NCI-H1092 treated with DMSO at 0.1 percent for 48 hours (cell line): Measurements from ENCODE around the gene PPP1R12C.

Source experiments
- DNase-seq: peaks from one replicate; lab custom pipeline; 2025; lab: John Stamatoyannopoulos, UW

The PPP1R12C gene

DNA sequence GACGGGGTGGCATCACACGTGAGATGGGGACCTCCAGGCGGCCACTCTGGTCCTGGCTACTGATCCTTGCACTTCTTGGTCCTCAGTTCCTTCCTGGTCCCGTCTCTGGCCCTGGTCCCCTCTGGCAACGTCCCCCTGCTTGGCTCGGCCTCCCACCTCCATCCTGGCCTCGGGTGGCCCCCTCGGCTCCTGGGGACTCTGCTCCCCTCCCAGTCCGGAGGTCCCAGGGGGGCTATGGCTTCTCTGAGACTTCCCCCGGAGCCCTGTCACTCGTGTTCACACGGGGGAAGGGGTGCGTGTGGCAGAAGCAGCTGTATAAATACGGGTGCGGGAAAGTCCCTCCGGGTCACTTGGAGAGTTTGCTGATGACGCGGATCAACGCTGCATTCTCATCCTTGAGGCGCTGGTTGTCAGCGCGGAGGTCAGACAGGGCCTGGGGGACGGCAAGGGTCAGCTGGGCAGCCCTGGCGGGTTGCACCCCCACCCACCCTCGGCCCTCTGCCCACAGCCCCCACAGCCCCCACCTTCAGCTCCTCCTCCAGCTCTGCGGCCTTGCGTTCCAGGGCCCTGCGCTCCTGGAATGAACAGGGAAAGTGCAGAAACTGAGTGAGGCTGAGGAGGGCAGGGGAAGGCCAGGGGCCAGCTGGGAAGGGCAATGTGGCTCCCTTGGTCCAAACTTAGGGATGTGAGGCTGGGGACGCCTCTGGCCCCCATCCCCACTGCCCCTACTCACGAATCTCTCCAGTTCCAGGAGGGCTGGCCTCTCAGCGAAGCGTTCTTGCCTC is 26.1 kb downstream of the PPP1R12C start:
- DNase-seq: no peak

DNA sequence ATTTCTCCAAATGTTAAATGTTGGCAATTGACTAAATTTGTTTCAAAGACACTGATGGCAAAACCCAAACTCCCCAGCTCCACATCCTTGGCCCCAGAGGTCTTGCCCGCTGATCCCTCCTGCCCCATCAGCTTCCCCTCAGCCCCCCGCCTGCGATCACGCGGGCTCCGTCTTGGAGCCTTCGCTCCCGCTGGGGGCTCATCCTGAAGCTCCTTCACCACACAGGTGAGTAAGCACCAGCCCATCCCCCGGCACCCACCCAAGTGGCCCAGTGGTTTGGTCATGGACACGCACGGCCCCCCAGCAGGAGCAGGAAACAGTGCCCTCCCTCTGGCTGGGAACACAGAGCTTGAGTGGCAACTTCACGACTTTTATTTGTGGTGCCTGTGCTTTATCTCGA is 26.9 kb downstream of the PPP1R12C start:
- DNase-seq: no peak

DNA sequence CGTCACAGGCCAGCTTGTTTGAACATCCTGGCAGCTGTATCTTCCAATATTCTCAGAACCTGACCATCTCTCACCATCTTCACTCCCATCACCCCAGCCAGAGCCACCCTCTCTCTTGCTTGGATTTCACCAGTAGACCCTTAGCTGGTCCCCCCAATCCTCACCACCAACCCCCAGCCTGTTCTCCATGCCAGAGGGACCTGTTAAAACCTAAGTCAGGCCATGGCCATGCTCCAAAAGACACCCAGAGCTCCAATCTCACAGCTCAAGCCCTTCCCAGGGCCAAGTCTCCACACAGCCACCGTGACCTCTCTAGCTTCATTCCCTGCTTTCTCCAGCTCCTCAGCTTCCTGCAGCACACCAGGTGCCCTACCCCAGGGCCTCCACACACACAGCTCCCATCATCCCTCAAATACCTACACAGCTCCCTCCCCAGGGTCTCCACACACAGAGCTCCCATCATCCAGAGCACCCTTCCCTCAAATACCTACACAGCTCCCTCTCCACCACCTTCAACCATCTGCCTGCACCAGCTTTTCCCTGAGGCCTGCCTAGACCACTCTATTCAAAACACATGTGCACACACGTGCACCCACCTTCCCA is 28.0 kb downstream of the PPP1R12C start:
- no peak for DNase-seq

DNA sequence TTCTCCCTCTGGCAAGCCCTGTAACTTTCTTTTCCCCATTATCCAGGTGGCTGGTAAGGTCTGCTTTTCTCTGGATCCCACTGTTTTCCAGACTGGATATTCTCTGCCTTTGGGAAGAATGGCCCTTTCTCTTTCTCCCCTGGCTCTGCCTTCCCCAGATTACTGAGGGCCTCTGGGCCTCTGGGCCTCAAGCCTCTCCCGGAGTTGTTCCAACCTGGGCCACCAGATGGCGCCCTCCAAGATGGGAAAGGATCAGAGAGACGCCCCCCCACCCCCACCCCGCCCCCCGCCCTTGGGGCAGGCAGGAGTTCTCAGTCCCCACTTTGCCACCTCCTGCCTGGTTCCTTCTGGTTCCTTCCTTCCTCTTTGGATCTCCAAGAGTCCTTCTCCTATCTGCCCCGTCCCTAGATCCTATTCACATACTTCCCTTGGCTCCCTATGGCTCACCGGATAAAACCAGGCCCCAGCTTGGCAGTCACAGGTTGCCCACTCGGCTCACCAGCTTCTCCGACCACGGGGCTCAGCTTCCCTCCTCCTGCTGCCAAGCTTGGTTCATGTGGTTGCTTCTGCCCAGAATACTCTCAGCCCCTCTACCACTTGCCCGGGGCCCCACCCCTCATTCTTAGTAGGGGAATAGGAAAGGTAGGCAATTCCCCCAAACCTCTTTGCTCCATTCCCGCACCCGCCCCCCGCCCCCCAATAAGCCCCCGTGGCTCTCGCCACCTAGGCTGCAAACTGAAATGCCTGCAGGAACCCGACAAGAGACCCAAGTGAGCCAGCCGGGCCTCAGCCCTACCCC is 28.7 kb downstream of the PPP1R12C start:
- DNase-seq: no peak

DNA sequence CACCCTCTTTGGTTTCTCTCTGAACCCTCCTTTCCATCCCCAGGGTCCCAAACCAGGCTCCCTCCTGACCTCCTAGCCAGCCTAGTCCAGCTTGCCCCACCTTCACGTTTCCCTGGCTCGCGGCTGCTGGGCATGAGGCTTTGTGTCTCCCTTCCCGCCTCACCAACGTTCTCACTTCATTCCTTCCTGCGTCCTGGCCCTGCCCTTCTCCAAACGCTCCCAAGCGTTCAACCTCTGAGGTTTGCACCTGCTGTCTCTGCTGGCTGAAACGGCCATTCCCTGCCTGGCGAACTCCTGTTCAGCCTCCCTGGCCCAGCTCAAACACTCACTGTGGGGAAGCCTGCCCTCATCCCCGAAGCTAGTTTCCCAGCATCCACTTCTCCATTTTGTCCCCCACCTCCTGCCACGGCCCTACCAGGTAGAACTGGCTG is 29.4 kb downstream of the PPP1R12C start:
- DNase-seq: no peak

DNA sequence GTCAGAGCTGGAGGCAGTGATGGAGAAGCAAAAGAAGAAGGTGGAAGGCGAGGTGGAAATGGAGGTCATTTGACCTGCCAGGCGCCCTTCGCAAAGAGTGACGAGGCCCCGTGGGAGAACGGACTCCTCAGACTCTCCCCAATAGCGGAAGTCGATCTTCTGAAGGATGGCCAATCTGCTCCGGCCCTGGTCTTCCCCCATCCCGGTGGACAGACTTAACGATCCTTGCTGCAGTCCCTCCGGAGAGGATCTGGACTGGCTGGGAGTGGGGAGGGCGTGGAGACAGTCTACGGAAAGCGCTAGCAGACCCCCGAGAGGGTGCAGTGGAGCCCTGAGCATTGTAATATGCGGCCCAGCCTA is 29.9 kb downstream of the PPP1R12C start:
- DNase-seq: no peak

DNA sequence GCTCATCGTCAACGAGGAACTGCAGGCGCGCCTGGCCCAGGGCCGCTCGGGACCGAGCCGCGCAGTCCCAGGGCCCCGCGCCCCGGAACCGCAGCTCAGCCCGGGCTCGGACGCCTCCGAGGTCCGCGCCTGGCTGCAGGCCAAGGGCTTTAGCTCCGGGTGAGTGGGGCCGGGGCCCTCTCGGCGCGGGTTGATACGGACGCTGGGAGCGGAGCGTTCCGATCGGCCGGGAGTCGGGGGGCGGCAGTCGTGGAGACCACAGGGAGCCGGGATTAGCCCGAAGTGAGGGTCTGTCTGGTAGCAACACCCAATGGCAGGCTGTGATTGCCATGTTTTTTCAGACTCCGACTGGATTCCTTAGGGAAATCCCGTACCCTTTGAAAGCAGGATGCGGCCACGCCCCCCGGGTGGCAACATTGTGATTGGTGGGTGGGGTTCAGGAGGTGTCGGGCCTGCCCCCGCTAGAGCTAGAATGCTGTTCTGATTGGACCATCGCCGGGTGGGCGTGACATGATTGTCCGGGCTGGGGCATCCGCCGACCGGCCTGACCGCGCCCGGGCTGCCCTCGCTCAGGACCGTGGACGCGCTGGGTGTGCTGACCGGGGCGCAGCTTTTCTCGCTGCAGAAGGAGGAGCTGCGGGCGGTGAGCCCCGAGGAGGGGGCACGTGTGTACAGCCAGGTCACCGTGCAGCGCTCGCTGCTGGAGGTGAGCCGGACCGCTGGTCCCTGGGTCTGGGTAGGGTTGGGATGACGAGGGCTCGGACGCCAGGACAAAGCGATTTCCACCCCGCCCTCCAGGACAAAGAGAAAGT is 30.5 kb downstream of the PPP1R12C start:
- DNase-seq: no peak

DNA sequence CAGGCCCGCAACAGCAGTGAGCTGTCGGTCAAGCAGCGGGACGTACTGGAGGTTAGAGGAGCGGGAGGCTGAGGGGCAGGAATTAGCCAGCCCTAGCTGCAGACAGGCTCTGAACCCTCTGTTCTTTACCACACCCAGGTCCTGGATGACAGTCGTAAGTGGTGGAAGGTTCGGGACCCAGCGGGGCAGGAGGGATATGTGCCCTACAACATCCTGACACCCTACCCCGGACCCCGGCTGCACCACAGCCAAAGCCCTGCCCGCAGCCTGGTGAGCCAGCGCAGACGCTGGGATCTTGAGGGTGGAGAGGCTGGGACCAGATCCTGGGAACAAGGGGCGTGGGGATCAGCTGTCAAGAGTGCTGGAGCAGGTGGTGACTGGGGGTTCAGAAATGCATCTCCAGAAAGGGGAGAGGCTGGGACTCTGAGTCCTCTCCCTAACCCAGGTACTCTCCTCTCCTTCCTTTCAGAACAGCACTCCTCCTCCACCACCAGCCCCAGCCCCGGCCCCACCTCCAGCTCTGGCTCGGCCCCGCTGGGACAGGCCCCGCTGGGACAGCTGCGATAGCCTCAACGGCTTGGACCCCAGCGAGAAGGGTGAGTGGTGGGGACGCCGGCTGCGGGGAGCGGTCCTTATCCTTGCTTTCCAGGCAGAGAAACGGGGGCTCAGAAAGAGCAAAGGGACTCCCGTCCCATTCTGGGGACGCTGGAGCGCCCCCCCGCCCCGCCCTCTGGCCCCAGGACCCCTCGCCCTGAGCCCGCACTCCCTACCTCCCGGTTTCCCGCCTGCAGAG is 31.3 kb downstream of the PPP1R12C start:
- no peak for DNase-seq

DNA sequence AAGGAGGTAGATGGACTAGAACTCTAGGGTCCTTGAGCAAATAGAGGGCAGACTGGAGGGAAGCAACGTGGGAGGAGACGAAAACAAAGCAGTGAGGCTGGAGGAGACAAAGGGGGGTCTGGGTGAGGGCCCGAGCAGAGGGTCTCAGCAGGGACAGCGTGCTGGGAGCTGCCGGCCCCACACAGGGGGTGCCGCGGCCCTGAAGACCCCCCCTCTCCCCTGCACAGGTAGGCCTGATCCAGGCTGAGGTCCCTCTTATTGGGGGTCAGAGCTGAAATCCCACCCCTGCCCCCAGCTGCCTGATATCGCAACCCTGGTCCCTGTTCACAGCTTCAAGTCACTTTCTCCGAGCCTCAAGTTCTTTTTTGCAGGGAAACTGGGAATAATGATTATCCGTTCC is 33.0 kb downstream of the PPP1R12C start:
- DNase-seq: no peak

DNA sequence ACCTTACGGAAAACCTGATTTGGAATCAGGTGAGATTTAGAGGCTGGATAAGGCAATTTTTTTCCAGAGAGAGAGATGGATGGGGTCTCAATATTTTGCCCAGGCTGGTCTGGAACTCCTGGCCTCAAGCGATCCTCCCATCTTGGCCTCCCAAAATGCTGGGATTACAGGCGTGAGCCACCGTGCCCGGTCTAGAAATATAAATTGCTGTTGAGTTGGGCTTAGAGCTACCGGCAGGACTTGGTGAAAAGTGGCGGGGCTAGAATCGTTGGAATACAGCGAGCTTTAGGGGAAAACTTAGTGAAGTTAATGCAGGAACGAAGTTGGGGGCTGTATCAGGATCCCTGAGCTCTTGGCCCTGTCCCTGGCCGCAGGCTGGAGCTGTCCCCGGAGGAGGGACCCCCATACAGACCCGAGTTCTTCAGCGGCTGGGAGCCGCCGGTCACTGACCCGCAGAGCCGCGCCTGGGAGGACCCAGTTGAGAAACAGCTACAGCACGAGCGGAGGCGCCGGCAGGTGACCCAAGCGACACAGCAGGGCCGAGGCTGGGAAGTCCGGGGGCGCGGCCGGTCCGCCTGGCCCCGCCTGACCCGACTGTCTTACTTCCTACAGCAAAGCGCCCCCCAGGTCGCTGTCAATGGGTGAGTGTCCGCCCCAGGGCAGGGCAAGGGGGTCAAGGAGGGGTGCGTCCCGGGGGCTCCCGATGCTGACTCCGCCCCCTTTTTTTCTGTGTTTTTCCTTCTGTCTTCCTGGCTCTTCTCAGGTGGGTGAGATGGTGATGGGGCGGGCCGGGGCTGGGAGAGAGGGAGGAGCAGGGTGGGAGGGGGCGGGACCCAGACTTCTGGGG is 34.2 kb downstream of the PPP1R12C start:
- no peak for DNase-seq

DNA sequence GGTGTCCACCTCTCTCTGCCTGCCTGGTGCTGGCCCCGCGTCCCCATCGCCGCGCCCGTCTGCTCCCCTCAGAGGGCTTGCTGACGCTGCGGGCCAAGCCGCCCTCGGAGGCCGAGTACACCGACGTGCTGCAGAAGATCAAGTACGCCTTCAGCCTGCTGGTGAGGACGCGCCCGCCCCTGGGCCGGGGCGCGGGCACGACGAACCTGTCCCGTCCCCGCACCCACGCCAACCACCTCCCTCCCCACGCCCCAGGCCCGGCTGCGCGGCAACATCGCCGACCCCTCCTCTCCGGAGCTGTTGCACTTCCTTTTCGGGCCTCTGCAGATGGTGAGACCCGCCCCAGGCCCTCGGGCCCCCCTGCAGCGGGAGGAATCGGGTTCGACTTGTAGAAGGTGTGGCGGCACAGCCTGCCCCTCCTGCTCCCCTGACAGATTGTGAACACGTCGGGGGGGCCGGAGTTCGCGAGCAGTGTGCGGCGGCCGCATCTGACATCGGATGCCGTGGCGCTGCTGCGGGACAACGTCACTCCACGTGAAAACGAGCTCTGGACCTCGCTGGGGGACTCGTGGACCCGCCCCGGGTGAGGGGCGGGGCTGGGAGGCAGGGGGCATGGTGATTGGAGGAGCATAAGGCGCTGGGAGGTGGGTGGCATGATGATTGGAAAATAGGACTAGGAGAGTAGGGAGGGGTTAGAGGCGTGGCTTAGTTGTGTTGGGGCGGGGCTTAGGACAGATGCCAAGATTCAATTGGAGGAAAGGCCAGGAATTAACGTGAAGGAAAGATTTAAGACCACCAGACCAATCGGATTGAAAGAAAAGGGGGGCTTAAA is 35.2 kb downstream of the PPP1R12C start:
- no peak for DNase-seq

DNA sequence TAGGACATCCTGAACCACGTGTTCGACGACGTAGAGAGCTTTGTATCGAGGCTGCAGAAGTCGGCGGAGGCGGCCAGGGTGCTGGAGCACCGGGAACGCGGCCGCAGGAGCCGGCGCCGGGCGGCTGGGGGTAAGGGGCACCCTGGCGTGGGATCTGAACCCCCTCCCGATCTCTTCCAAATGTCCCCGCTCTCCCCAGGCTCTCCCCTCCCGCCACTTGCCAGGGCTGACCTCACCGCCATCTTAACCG is 35.7 kb downstream of the PPP1R12C start:
- no peak for DNase-seq

DNA sequence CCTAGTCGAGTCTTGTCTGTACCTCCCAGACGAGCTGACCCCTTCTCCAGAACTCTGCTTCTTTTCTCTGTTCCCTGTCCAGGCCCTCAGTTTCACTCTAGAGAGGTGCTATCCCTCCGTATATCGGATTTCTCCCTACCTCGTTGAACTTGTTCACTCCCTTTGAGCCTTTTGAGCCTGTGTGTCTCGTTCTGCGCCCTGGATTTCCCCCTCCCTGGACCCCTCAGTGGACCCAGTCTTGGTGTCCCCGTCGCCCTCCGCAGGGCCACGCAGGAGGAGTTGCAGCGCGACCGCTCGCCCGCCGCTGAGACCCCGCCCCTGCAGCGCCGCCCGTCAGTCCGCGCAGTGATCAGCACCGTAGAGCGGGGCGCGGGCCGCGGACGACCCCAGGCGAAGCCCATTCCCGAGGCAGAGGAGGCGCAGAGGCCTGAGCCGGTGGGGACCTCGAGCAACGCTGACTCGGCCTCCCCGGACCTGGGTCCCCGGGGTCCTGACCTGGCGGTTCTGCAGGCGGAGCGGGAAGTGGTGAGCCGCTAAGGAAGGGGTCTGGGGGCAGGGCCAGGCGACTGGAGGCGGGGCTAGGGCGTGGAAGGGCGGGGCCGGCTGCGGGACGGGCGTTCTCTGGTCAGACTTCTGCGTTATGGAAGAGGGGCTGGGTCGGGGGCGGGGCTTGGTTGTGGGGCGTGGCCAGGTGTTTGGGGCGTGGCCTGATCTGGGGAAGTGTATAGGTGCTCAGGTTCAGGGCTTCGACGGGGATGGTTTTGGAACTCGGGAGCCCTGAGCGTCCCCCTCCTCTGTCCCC is 36.3 kb downstream of the PPP1R12C start:
- peak; percentile 33 for DNase-seq

DNA sequence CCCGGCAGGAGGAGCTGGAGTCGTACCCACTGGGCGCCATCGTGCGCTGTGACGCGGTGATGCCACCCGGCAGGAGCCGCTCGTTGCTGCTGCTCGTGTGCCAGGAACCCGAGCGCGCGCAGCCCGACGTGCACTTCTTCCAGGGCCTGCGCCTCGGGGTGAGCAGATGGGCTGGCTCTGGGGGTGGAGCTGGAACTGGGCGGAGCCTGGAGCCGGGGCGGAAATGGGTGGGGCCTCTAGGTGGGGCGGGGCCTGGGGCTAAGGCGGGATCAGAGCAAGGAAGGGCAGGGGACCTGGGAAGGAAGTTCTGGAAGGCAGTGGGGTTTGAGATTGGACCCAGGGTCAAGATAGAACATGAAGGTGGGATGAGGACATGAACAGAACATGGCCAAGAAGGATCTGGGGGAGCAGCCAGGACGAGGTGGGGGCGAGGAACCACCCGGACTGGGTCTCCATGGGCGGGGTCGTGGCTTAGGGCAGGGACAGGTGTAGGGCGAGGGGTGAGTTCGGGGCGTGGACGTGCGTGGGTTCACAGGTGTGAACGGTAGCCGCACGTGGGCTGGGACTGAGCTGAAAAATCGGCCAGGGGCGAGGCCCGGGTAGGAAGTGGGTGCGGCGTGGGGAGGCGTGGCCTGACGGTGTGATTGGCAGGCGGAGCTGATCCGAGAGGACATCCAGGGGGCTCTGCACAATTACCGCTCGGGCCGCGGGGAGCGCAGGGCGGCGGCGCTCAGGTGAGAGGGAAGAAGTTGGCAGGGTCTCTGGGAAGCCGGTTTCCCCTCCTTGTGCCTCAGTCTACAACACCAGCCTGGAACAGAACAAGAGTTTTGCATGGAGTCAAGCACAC is 37.1 kb downstream of the PPP1R12C start:
- peak; percentile 55 for DNase-seq

DNA sequence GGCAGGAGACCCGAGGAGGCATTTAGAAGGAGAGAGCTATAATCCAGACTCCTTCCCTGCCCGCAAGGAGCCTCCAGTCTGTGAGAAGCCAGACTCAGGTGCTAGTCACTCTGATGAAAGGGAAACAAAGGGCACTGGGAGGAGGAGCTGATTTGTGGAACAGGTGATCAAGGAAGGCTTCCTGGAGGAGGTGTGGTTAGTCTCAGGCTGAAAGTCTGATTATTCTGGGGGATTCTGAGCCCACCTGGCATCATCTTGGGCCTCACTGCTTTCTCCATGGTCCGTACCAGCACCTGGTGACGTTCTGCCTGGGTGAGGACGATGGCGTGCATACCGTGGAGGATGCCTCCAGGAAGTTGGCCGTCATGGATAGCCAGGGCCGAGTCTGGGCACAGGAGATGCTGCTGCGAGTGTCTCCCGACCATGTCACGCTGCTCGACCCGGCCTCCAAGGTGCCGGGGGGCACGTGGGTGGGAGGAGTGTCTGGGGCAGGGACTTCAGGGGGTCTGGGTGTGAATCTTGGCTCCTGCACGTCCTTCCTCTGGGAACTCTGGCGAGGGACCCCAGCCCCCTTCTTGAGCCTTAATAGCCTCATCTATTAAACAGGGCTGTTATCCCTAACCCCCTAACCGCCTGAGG is 37.9 kb downstream of the PPP1R12C start:
- no peak for DNase-seq

DNA sequence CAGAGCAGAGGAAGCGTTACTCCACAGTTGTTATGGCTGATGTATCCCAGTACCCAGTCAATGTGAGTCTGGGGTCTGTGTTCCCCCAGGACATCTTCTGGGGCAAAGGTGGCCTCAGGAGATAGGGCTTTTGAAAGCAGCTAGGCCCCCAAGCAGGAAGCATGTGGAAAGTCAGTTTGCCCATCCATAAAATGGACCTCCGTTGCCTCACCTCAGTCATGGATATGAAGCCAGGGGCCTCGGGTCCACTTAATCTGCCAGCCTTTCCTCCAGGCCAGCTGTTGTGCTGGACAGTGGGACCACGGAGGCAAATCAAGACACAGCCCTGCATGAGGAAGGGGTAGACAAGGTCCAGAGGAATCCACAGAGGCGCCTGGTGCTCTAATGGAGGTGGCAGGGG is 38.4 kb downstream of the PPP1R12C start:
- DNase-seq: no peak

DNA sequence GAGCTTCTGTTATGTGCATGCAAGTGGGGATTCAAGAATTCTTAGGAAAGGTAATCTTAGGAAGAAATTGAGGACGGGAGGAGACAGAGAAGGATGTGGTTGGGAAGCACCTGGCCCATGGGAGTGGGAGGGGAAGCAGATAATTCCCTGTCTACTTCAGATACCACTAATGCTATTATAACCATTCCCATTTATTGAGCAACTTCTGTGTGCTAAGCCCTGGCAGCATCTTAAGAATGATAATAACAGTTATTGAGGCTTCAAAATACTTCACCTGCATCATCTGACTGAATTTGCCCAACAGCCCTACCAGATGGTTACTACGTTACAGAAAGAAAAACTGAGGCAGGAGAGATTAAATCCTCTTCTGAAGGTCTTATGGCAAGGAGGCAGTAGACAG is 40.3 kb downstream of the PPP1R12C start:
- no peak for DNase-seq

DNA sequence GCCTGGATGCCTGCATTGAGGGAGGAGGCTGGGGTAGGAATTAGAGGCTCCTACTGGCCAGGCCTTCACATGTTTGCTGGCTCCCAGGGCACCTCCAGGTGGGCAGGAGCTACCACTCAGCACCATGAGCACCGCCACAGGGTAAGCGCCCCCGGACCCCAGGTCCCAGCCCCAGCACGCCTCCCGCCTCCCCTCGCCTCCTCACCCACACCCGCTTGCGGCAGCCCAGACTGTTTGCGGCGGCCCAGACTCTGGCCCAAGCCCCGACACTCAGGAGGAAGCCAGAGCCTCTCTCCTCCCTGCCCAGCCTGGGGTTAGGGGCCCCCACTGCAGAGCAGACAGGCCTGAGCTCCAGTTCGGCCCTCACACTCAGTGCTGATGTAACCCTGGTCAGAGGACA is 41.1 kb downstream of the PPP1R12C start:
- DNase-seq: no peak
